Measurements from ENCODE around the gene TPR.
"Not testable (repeated sequence)": the region's sequence is repeated elsewhere in the genome, so short reads cannot be mapped to it uniquely, and the experiment has no call there.

Gene TPR

DNA sequence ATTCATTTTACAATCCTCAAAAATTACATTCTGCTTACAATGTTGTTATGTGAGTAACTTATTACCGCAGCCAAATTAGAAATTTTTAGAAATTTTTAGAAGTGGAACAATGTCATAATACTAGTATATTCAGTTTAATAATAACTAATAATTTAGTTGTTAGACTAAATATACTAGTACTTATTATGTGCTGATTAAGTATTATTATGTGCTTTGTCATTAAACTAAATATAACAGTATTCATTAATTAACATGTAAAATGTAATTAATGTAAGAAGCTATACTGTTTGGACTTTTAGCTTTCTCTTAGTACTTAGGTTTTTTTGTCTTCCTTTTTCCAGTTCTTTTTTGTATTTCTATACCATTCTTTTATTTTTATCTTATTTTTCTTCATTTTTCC, 15.9 kb upstream of the TPR start:
- ATAC-seq (replicated peaks; ENCODE audit: extremely low read depth, poor library complexity, severe bottlenecking) (no peak), DNase-seq (ENCODE audit: low spot score in 2 of 2) (no peak)
- Mint-ChIP-seq H3K27ac (ENCODE audit: low read depth) (no peak overlapping the region), H3K27me3 (no peaks in the 10 kb centered on the region), H3K9me3 (no peaks in the 10 kb centered on the region), H3K36me3 (ENCODE audit: insufficient read depth) (peaks cover 40% of the 10 kb centered on the region), H3K4me1 (no peaks in the 10 kb centered on the region), H3K4me3 (no peak overlapping the region)

DNA sequence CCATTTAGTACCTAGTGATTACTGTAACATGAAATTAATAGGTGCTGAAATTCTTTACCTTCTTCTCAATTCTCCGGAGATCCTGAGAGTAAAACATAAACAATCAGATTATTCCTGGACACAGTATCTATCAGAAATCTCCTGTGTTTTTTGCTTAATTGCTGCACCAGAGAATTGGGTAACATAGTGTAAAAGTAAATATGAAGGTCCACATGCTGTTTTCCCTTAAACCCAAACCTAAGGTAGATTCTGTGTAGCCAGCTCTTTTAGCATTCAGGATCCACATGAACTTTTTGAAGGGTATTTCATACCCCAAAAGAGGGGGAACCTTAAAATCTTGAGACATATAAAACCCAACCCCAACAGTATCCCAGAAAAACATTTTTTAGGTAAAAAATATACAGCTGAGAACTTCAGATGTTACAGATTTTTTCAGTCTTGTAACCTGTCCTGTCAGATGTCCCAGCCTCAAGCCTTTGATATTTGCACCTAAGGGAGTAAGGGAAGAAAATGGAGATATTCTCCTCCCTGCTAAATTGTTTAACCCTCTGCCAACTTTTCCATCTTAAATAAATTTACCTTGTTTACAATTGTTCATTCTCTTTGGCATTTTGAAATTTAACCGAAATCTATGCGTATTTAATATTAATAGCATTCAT, 11.8 kb upstream of the TPR start:
- H3K27ac Mint-ChIP-seq (ENCODE audit: low read depth): no peak overlapping the region
- no peak overlapping the region for H3K4me3 Mint-ChIP-seq
- ATAC-seq (replicated peaks; ENCODE audit: extremely low read depth, poor library complexity, severe bottlenecking) (no peak), DNase-seq (ENCODE audit: low spot score in 2 of 2) (no peak)
- H3K4me1 Mint-ChIP-seq: no peaks in the 10 kb centered on the region
- no peaks in the 10 kb centered on the region for H3K27me3 Mint-ChIP-seq
- H3K9me3 Mint-ChIP-seq: no peaks in the 10 kb centered on the region
- peaks cover 22% of the 10 kb centered on the region for H3K36me3 Mint-ChIP-seq (ENCODE audit: insufficient read depth)

DNA sequence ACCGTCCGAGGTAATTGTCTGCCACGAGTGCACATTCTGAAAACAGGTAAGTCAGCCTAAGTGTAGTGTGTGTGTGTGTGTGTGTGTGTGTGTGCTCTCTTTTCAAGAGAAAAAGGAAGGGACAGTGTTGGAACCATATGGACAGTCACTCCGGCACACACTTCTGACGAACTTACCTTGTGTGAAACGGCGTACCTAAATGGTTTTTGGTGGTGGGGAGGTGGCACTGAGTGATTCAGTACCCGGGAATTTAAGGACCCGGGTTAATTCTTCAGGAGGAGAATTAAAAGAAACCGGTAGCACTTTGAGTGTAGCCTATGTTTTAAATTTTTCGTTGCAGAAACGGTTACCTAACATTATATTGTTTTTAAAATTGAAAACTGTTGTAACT, 871 bp upstream of the TPR start:
- ATAC-seq (replicated peaks; ENCODE audit: extremely low read depth, poor library complexity, severe bottlenecking): peak; percentile 11
- H3K9me3 Mint-ChIP-seq: no peaks in the 10 kb centered on the region
- H3K4me3 Mint-ChIP-seq: peak overlapping the region; percentile 99
- peaks cover 24% of the 10 kb centered on the region for H3K4me1 Mint-ChIP-seq
- peak overlapping the region; percentile 96 for H3K27ac Mint-ChIP-seq (ENCODE audit: low read depth)
- H3K27me3 Mint-ChIP-seq: no peaks in the 10 kb centered on the region
- no peak for DNase-seq (ENCODE audit: low spot score in 2 of 2)
- H3K36me3 Mint-ChIP-seq (ENCODE audit: insufficient read depth): peaks cover 35% of the 10 kb centered on the region

DNA sequence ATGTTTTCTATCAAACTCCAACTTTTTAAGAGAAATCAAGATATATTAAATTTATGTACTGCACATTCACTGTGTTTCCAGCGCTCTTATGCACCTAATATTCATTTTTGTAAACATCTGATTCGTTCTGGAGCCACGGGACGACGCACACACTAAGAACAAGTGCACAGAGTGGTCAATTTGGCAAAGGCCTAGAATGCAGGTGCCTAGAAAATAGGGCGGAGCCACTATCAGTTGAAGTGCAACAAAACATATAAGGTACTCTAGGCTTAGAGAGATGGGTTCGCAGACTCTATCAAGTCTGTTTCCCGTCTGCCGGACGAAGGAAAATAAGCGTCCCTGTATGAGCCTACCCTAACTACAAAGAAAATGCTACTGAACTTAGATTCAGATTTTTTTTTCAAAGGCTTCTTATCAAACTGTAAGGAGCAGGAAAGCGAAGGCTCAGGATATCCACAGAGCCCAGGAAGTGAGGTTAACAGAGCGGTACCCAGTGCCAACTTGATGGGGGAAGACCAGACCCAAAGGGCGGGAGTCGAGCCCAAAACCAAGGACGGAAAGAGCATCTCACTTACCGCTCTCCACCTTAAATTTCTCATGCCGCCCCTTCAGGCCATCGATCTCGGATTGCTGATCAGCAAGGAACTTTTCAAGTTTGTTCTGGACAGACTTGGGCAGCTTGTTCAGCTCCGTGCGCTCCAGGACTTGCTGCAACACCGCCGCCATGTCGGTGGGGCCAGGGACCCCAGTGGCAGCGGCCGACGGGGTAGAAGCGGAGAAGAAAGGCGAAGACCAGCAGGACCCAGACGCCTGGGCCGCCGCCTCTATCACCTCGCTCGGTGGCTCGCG, 526 bp downstream of the TPR start:
- DNase-seq (ENCODE audit: low spot score in 2 of 2): no peak
- ATAC-seq (replicated peaks; ENCODE audit: extremely low read depth, poor library complexity, severe bottlenecking): peak; percentile 4
- peak overlapping the region; percentile 99 for H3K4me3 Mint-ChIP-seq
- peaks cover 25% of the 10 kb centered on the region for H3K4me1 Mint-ChIP-seq
- H3K27me3 Mint-ChIP-seq: no peaks in the 10 kb centered on the region
- no peaks in the 10 kb centered on the region for H3K9me3 Mint-ChIP-seq
- H3K36me3 Mint-ChIP-seq (ENCODE audit: insufficient read depth): peaks cover 40% of the 10 kb centered on the region
- peak overlapping the region; percentile 96 for H3K27ac Mint-ChIP-seq (ENCODE audit: low read depth)

DNA sequence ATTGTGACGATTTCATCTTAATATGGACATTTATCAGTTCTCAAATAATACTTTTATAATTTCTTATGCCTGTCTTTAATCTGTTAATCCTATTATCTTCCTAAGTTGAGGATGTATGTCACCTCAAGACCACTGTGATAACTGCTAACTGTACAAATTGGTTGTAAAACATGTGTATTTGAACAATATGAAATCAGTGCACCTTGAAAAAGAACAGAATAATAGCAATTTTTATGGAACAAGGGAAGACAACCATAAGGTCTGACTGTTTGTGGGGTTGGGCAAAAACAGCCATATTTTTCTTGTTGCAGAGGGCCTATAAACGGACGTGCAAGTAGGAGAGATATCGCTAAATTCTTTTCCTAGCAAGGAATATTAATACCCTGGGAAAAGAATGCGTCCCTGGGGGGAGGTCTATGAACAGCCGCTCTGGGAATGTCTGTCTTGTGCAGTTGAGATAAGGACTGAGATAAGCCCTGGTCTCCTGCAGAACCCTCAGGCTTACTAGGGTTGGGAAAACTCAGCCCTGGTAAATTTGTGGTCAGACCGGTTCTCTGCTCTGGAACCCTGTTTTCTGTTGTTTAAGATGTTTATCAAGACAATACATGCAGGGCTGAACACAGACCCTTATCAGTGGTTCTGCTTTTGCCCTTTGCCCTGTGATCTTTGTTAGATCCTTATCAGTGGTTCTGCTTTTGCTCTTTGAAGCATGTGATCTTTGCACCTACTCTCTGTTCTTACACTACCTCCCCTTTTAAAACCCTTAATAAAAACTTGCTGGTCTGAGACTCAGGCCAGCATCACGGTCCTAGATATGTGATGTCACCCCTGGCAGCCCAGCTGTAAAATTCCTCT, 27.0 kb downstream of the TPR start:
- not testable (repeated sequence) for H3K4me3 Mint-ChIP-seq; ATAC-seq (replicated peaks; ENCODE audit: extremely low read depth, poor library complexity, severe bottlenecking); H3K9me3 Mint-ChIP-seq; H3K27me3 Mint-ChIP-seq; DNase-seq (ENCODE audit: low spot score in 2 of 2); H3K4me1 Mint-ChIP-seq
- peak overlapping the region; percentile 2 for H3K27ac Mint-ChIP-seq (ENCODE audit: low read depth)
- peaks cover 76% of the 10 kb centered on the region for H3K36me3 Mint-ChIP-seq (ENCODE audit: insufficient read depth)

DNA sequence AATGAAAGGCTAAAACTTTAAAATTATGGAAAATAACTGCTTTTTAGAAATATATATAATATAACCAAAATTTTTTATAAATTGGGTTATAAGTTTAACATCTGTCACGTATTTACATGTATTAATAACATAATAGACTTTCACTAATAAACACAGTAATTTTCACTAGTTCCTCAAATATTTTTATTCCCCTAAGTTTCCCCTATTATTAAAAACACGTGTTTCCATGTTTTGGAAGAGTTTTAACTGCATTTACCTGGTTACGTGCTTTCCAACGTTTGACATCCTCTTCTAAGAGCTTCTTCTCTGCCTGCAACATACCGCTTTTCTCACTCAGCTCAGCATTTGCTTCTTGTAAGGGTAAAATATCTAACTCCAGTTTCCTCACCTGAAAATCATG, 34.3 kb downstream of the TPR start:
- Mint-ChIP-seq H3K27ac (ENCODE audit: low read depth) (peak overlapping the region; percentile 23), H3K4me1 (peaks cover 5% of the 10 kb centered on the region), H3K36me3 (ENCODE audit: insufficient read depth) (peaks cover 70% of the 10 kb centered on the region), H3K4me3 (no peak overlapping the region), H3K9me3 (no peaks in the 10 kb centered on the region), H3K27me3 (no peaks in the 10 kb centered on the region)
- no peak for DNase-seq (ENCODE audit: low spot score in 2 of 2)
- no peak for ATAC-seq (replicated peaks; ENCODE audit: extremely low read depth, poor library complexity, severe bottlenecking)

DNA sequence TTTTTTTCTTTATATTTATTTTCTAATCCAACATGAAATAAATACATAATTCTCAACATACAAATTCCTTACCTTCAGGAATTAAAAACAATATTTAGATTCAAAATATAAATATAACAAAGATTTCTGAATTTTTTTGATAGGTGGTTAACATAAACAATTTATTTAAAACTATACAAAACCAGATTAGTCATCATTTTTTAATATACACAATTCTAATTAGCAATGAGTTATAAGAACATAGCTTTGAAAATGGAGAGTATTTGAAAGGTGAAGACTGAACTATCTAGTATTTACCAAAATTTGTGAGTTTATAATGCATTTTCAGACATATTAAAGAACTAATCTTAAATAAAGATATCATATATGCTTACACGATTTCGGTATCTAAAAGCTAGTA, 37.5 kb downstream of the TPR start:
- Mint-ChIP-seq H3K36me3 (ENCODE audit: insufficient read depth) (peaks cover 66% of the 10 kb centered on the region), H3K4me1 (no peaks in the 10 kb centered on the region), H3K9me3 (no peaks in the 10 kb centered on the region), H3K27ac (ENCODE audit: low read depth) (no peak overlapping the region), H3K4me3 (no peak overlapping the region), H3K27me3 (no peaks in the 10 kb centered on the region)
- DNase-seq (ENCODE audit: low spot score in 2 of 2) (no peak), ATAC-seq (replicated peaks; ENCODE audit: extremely low read depth, poor library complexity, severe bottlenecking) (no peak)

DNA sequence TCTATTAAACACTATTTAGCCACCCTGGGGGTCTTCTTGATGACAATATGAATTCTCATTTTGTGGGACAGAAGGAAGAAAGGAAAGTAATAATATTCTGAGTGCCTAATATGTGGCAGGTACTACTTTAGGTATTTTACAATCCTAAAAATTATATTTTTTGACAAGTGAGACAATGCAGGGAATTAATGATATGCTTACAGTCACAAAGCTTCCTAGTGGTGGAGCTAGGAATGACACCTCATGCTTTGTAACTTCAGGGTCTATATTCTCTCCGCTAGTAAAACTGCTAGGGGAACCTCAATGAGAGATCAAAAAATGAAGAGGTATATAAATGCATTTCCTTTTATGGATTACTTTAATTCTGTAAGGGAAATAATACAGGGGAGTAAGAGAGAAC, 44.3 kb downstream of the TPR start:
- Mint-ChIP-seq H3K4me3 (no peak overlapping the region), H3K9me3 (no peaks in the 10 kb centered on the region), H3K4me1 (peaks cover 6% of the 10 kb centered on the region), H3K36me3 (ENCODE audit: insufficient read depth) (peaks cover 53% of the 10 kb centered on the region), H3K27me3 (no peaks in the 10 kb centered on the region), H3K27ac (ENCODE audit: low read depth) (no peak overlapping the region)
- ATAC-seq (replicated peaks; ENCODE audit: extremely low read depth, poor library complexity, severe bottlenecking) (no peak), DNase-seq (ENCODE audit: low spot score in 2 of 2) (no peak)

DNA sequence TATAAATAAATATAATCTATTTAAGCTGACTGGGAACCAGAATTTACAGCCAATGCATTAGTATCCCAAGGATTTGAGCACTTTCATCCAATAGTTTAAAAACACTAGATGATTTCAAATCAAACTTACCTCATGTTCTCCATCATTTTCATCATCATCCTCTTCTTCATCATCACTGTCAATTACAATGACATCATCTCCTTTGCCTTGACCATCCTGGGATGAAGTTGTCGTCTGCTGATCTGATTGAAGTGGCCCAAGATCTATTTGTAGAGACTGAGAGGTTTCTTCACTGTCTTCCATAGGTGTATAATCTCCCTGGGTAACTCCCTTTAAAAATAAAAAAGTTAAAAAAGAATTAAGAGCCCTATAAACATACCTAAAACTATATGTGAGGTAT, 47.7 kb downstream of the TPR start:
- ATAC-seq (replicated peaks; ENCODE audit: extremely low read depth, poor library complexity, severe bottlenecking) (no peak), DNase-seq (ENCODE audit: low spot score in 2 of 2) (no peak)
- no peak overlapping the region for H3K4me3 Mint-ChIP-seq
- H3K27ac Mint-ChIP-seq (ENCODE audit: low read depth): no peak overlapping the region
- H3K36me3 Mint-ChIP-seq (ENCODE audit: insufficient read depth): peaks cover 56% of the 10 kb centered on the region
- H3K4me1 Mint-ChIP-seq: peaks cover 6% of the 10 kb centered on the region
- no peaks in the 10 kb centered on the region for H3K27me3 Mint-ChIP-seq
- H3K9me3 Mint-ChIP-seq: no peaks in the 10 kb centered on the region

DNA sequence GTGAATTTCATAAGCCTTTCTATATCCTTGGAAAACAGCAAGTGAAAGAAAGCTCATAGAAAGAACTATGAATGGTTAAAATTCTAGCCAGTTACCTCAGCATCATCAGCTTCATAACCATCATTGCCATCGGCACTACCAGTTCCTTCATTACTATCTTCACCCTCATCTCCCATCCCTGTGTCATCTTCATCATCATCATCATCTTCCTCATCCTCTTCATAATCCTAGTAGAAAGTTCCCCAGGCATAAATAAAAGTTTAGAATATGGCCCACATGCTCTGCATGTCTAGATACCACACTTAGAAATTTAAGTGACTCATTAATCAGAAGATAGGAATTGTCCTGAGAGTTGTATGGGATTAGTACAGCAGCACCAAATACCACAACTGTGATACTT, 49.0 kb downstream of the TPR start:
- H3K27me3 Mint-ChIP-seq: no peaks in the 10 kb centered on the region
- H3K4me1 Mint-ChIP-seq: peaks cover 6% of the 10 kb centered on the region
- H3K27ac Mint-ChIP-seq (ENCODE audit: low read depth): no peak overlapping the region
- no peak overlapping the region for H3K4me3 Mint-ChIP-seq
- no peak for DNase-seq (ENCODE audit: low spot score in 2 of 2)
- no peaks in the 10 kb centered on the region for H3K9me3 Mint-ChIP-seq
- no peak for ATAC-seq (replicated peaks; ENCODE audit: extremely low read depth, poor library complexity, severe bottlenecking)
- peaks cover 66% of the 10 kb centered on the region for H3K36me3 Mint-ChIP-seq (ENCODE audit: insufficient read depth)

DNA sequence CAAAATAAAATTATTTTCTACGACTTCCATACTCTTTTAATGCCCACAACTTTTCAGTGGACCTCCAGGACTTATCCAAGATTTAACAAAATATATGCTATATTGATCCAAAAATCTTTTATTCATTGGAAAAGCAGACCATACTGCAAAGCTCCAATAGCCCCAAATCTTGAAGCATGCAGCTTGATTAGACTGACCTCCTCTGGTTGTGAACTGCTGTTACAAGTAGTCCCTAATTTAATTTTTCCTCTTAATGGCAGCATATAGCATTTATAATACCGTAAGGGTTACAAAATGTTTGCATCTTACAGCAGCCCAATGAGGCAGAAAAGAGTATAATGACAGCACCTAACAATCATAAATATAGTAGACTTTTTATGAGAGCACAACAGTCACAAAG, 49.8 kb downstream of the TPR start:
- DNase-seq (ENCODE audit: low spot score in 2 of 2): no peak
- Mint-ChIP-seq H3K36me3 (ENCODE audit: insufficient read depth) (peaks cover 66% of the 10 kb centered on the region), H3K9me3 (no peaks in the 10 kb centered on the region), H3K4me3 (no peak overlapping the region), H3K27ac (ENCODE audit: low read depth) (no peak overlapping the region), H3K27me3 (no peaks in the 10 kb centered on the region), H3K4me1 (peaks cover 6% of the 10 kb centered on the region)
- ATAC-seq (replicated peaks; ENCODE audit: extremely low read depth, poor library complexity, severe bottlenecking): no peak

DNA sequence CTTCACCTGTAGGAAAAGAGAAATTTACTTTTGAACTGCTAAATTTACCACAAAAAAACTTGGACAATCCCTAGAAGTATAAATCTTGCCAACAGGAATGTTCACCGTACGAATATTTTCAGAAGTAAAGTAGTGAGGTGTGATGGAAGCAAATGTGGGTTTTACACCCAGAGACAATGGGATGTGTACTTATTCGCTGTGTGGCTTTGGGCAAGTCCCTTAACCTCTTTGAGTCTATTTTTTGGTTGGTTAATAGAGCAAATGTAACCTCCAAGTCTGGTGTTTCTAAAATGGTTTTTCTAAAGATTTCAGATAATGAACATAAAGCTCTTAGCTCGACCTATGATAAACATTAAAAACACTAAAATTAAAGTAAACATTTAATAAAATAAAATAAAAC, 51.2 kb downstream of the TPR start:
- peaks cover 6% of the 10 kb centered on the region for H3K4me1 Mint-ChIP-seq

More for the DNA sequence above, 51.2 kb downstream of the TPR start:
- Mint-ChIP-seq H3K4me3 (no peak overlapping the region), H3K27ac (ENCODE audit: low read depth) (no peak overlapping the region), H3K36me3 (ENCODE audit: insufficient read depth) (peaks cover 69% of the 10 kb centered on the region), H3K9me3 (no peaks in the 10 kb centered on the region), H3K27me3 (no peaks in the 10 kb centered on the region)
- DNase-seq (ENCODE audit: low spot score in 2 of 2): no peak
- ATAC-seq (replicated peaks; ENCODE audit: extremely low read depth, poor library complexity, severe bottlenecking): no peak
